Measurements from ENCODE around the gene RSBN1L. TPM values are rescaled to one million over a fixed set of nuclear protein-coding genes. Genes with fewer than 3 reads are reported as not detected.

RSBN1L gene
- total and polyA plus RNA-seq, 2 donors (not counting 3 experiments of a cell fraction or from before 2014, with no cell fraction given): 3.0 to 13.1 TPM

- FAIRE-seq (no peak), DNase-seq (ENCODE audit: low read depth, low spot score) (no peak)
- no peak overlapping the region for H3K27ac ChIP-seq (ENCODE audit: insufficient read depth, low read depth, low read length)
- H3K9me1 ChIP-seq (replicated peaks; ENCODE audit: control insufficient read depth, extremely low read depth, insufficient read depth, low read length): no peaks in the 10 kb centered on the region
- H3K9ac ChIP-seq (replicated peaks; ENCODE audit: extremely low read depth, insufficient read depth, low read length): no peak overlapping the region
- POLR2A ChIA-PET: no interaction called here
- H3K9me3 ChIP-seq (replicated peaks; ENCODE audit: control insufficient read depth, insufficient read depth, low read length): no peaks in the 10 kb centered on the region
- H3K36me3 ChIP-seq (ENCODE audit: control insufficient read depth in 2 of 2, extremely low read depth in 1 of 2, insufficient read depth in 2 of 2, low read length in 2 of 2): no peaks in the 10 kb centered on the region
- dilution Hi-C loops (cut with MboI; ENCODE audit: extremely low pct_ligation_motif_present, low sequenced_read_pairs) (no loop called here), intact Hi-C loops (cut with micrococcal nuclease) (no loop called here)
- no peak overlapping the region for H2AFZ ChIP-seq (ENCODE audit: low read depth, low read length)
- no peaks in the 10 kb centered on the region for H4K20me1 ChIP-seq (replicated peaks; ENCODE audit: control insufficient read depth, extremely low read depth, insufficient read depth, low read length)
- H3K4me2 ChIP-seq (ENCODE audit: insufficient read depth, low read length): no peak overlapping the region
- BruUV-seq (replicated peaks): no TSS peak
- no peaks in the 10 kb centered on the region for H3K27me3 ChIP-seq (ENCODE audit: control insufficient read depth in 2 of 2, insufficient read depth in 2 of 2, low read length in 2 of 2)
- no peak overlapping the region for H3K4me3 ChIP-seq (replicated peaks in 1 of 3; ENCODE audit: insufficient read depth in 1 of 3, low read depth in 1 of 3, low read length in 3 of 3)
- TF ChIP-seq FOS (IDR thresholded peaks at IDR 0.05; ENCODE audit: borderline replicate concordance, insufficient read depth, low read length) (no peak), POLR2AphosphoS5 (IDR thresholded peaks at IDR 0.05; ENCODE audit: insufficient read depth, low read depth, low read length) (no peak), GATA2 (IDR thresholded peaks at IDR 0.05; ENCODE audit: insufficient read depth, insufficient read length, low read depth, low read length) (no peak), EZH2 (IDR thresholded peaks at IDR 0.05; ENCODE audit: borderline replicate concordance, low read depth, low read length, severe bottlenecking) (no peak), MAX (IDR thresholded peaks at IDR 0.05; ENCODE audit: insufficient read depth, insufficient read length) (no peak), POLR2A (IDR thresholded peaks at IDR 0.05; ENCODE audit: low read depth, low read length) (no peak), MYC (IDR thresholded peaks at IDR 0.05; ENCODE audit: low read depth, low read length) (no peak), JUN (IDR thresholded peaks at IDR 0.05; ENCODE audit: borderline replicate concordance, insufficient read depth, insufficient read length, low read depth) (no peak), CTCF (IDR thresholded peaks at IDR 0.05; ENCODE audit: extremely low read depth in 1 of 2, insufficient read depth in 1 of 2, low read depth in 1 of 2, low read length in 2 of 2) (no peak)
- peaks cover 2% of the 10 kb centered on the region for H3K79me2 ChIP-seq (ENCODE audit: control insufficient read depth, insufficient read depth, low read length)
- H3K4me1 ChIP-seq (ENCODE audit: control insufficient read depth, extremely low read depth, insufficient read depth, low read length): peaks cover 5% of the 10 kb centered on the region
- CTCF ChIA-PET: no interaction called here
These were observed 47.3 kb downstream of the RSBN1L start for GRCh38 chr7:77743518-77743917.
